Smooth muscle cell (in vitro differentiated cells): ENCODE results near the gene LDHD. TPM values are rescaled to one million over a fixed set of nuclear protein-coding genes. Genes with fewer than 3 reads are reported as not detected.

Experiments
- DNase-seq: peaks from one replicate; lab custom pipeline; 2025; ENCODE audit not compliant: unreplicated experiment; lab: John Stamatoyannopoulos, UW
- H2AFZ ChIP-seq: fragments of 200-600 bp; sonication (generic); 2 replicates; pipeline ENCODE4 v1.6.0; 2016; ENCODE audit warnings: antibody characterized with exemption, low read depth, mild to moderate bottlenecking
- H3F3A ChIP-seq: fragments of 200-600 bp; sonication (generic); 2 replicates; pipeline ENCODE4 v1.6.0; 2017; ENCODE audit warnings: antibody characterized with exemption, low read depth
- H3K27ac ChIP-seq: fragments of 200-600 bp; sonication (generic); 2 replicates; pipeline ENCODE4 v1.5.1; 2016; ENCODE audit warnings: low read depth, mild to moderate bottlenecking
- H3K27me3 ChIP-seq: fragments of 200-600 bp; sonication (generic); 2 replicates; pipeline ENCODE4 v1.6.1; 2016; ENCODE audit warnings: low read depth, mild to moderate bottlenecking
- H3K36me3 ChIP-seq: fragments of 200-600 bp; sonication (generic); 2 replicates; pipeline ENCODE4 v1.5.1; 2016; ENCODE audit warnings: low read depth
- H3K4me1 ChIP-seq: fragments of 200-600 bp; sonication (generic); 2 replicates; pipeline ENCODE4 v1.5.1; 2016; ENCODE audit warnings: low read depth
- H3K4me2 ChIP-seq: fragments of 200-600 bp; sonication (generic); 2 replicates; pipeline ENCODE4 v1.6.0; 2016; ENCODE audit warnings: mild to moderate bottlenecking
- H3K4me3 ChIP-seq: fragments of 200-600 bp; sonication (generic); 2 replicates; pipeline ENCODE4 v1.5.1; 2016; ENCODE audit warnings: mild to moderate bottlenecking
- H3K79me2 ChIP-seq: fragments of 200-600 bp; sonication (generic); 2 replicates; pipeline ENCODE4 v1.6.0; 2016; ENCODE audit warnings: low read depth, mild to moderate bottlenecking
- H3K9ac ChIP-seq: fragments of 200-600 bp; sonication (generic); 2 replicates; pipeline ENCODE4 v1.6.0; 2016; ENCODE audit warnings: low read depth
- H3K9me3 ChIP-seq: fragments of 200-600 bp; sonication (generic); replicated peaks from 2 replicates; pipeline ENCODE4 v1.5.1; 2016; ENCODE audit warnings: low read depth
- H4K20me1 ChIP-seq: fragments of 200-600 bp; sonication (generic); 2 replicates; pipeline ENCODE4 v1.6.0; 2016; ENCODE audit warnings: low read depth
- CTCF ChIP-seq: fragments of 200-600 bp; sonication (generic); IDR thresholded peaks from 2 replicates; pipeline ENCODE4 v1.5.1; 2017; ENCODE audit warnings: borderline replicate concordance, mild to moderate bottlenecking, antibody characterized with exemption; ENCODE audit not compliant: insufficient read depth, poor library complexity, severe bottlenecking
- WGBS: methylation state at CpG from one replicate; pipeline ENCODE4 v1.1.7; 2016; ENCODE audit warnings: low lambda C conversion rate; 5-methylcytosine and 5-hydroxymethylcytosine counted together
- polyA plus RNA-seq: library from polyadenylated mRNA; unstranded; fragments of >200 nt; fragmentation: Nextera tagmentation; extraction: Ambion mirVana; gene quantifications from 2 replicates; pipeline ENCODE4 v1.2.1, GENCODE V29; 2016
- total RNA-seq: library from RNA; depleted of rRNA; stranded (reverse); fragments of >200 nt; gene quantifications from 2 replicates; pipeline ENCODE4 v1.2.3, GENCODE V29; 2014

Gene LDHD
- total and polyA plus RNA-seq, 2 experiments from 2014 or later = 0.85 to 1.2 TPM

DNA sequence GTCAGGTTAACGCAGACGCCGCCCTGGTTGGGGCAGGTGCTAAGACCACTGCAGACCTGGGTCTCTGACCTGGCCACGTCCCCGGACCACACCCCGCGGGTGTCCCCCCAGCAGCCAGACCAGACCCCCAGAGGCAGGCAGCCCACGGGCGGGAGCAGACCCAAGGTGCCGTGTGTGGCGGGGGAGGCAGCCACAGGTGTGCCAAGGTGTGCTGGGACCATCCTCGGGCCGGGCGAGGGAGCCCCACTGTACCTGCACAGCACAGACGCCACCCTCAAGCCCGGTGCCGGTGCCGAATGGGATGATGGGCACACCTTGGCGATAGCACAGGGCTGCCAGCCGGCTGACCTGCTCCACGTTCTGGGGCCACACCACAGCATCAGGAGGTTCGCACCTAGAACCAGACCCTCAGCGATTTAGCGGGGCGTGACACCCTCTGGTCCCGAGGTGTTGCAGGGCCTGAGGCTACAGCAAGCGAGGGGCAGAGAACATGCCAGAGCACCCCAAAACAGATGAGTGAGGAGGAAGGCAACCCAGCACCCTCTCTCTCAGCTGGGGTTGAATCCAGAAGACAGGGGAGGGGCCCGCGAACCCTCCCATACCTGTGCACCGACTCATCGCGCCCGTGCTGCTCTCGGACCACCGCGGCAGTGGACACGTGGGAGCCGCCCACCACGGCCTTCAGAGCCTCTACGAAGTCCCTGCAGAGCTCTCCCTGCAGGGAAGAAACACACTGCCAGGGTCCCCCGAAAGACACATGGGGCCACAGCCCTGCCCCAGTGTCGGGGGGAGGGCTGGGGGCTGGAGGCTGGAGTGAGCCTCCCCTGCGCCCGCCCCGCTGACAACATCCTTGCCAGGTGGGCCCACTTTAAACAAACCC is 1.4 kb downstream of the LDHD start:
- Histone ChIP-seq H3K4me1 (peaks cover 27% of the 10 kb centered on the region), H2AFZ (no peak overlapping the region), H3K9ac (no peak overlapping the region), H3K4me2 (no peak overlapping the region), H3K27me3 (no peaks in the 10 kb centered on the region), H3K36me3 (no peaks in the 10 kb centered on the region), H3K9me3 (no peaks in the 10 kb centered on the region), H3K27ac (no peak overlapping the region), H3K79me2 (no peaks in the 10 kb centered on the region), H3K4me3 (no peak overlapping the region), H4K20me1 (no peaks in the 10 kb centered on the region), H3F3A (peaks cover 6% of the 10 kb centered on the region)
- no peak for DNase-seq
- TF ChIP-seq CTCF = no peak
- WGBS = 93% methylated on average over 43 of the region's 45 CpGs

- Histone ChIP-seq H3K79me2 (no peaks in the 10 kb centered on the region), H3K9ac (no peak overlapping the region), H3F3A (peaks cover 7% of the 10 kb centered on the region), H3K27ac (no peak overlapping the region), H3K4me2 (no peak overlapping the region), H2AFZ (no peak overlapping the region), H3K9me3 (no peaks in the 10 kb centered on the region), H3K4me1 (peaks cover 28% of the 10 kb centered on the region), H3K4me3 (no peak overlapping the region), H3K27me3 (no peaks in the 10 kb centered on the region), H4K20me1 (no peaks in the 10 kb centered on the region), H3K36me3 (no peaks in the 10 kb centered on the region)
- no peak for TF ChIP-seq CTCF
- DNase-seq = no peak
- 97% methylated on average over 44 of the region's 44 CpGs for WGBS
Observed at GRCh38 chr16:75114179-75114945, 2.2 kb downstream of the LDHD start.

GRCh38 chr16:75113541-75114121 is 2.9 kb downstream of the LDHD start:
- Histone ChIP-seq H3K79me2 (no peaks in the 10 kb centered on the region), H3K27me3 (no peaks in the 10 kb centered on the region), H3K9ac (no peak overlapping the region), H3K36me3 (no peaks in the 10 kb centered on the region), H2AFZ (no peak overlapping the region), H4K20me1 (no peaks in the 10 kb centered on the region), H3K9me3 (no peaks in the 10 kb centered on the region), H3K4me3 (no peak overlapping the region), H3F3A (peaks cover 7% of the 10 kb centered on the region), H3K27ac (no peak overlapping the region), H3K4me1 (peaks cover 34% of the 10 kb centered on the region), H3K4me2 (no peak overlapping the region)
- TF ChIP-seq CTCF = no peak
- WGBS = 98% methylated on average over 20 of the region's 20 CpGs
- no peak for DNase-seq
